DMS 273 (cell line): ENCODE measurements around the gene HMHB1.

Experiments
- DNase-seq: peaks from one replicate; lab custom pipeline; 2025; ENCODE audit not compliant: unreplicated experiment; lab: John Stamatoyannopoulos, UW

Gene HMHB1

GRCh38 chr5:143812085-143812705, at the start of gene HMHB1:
Gene HMHB1 (plus strand): TSS chr5:143812161.
- peak; percentile 91 for DNase-seq

- DNase-seq = no peak
Observed at GRCh38 chr5:143762636-143763220, 49.2 kb upstream of the HMHB1 start.

DNA sequence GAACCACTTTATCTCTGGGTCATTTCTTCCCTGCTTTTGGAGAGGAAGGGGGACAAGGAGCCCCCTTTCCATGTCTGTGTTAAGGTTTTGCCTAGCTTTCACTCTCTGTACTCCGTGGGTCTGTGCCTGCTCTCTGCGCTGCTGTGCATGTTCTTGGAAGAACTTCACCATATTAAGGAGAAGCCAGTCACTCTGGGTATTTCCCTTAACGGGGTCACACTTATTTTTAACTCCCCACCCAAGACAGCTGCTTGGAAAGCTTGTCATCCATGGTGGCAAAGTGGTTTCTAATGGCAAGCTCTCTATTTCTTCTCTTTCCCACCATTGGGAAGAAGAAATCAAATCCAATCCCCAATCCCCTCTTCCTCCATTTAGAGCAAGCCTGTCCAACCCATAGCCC, 44.8 kb upstream of the HMHB1 start:
- no peak for DNase-seq

GRCh38 chr5:143769026-143769786, 42.8 kb upstream of the HMHB1 start:
- DNase-seq = no peak

DNA sequence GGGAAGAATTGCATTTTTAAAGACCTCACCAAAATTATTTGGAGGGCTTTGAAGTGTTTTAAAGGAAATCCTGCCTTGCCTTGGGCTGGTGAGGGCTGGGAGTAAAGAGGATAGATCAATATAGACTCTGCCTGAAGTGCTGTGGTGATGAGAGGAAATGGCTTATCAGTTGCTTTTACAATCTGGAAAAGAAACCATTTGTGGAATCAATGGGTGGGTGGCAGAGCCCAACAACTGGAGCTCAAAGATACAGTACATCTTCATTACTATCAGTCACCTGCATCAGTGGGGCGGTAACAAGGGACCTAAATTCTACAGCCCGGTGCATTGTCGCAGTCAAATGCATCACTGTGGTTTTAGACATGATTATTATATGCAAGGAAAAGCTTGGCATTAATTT, 41.5 kb upstream of the HMHB1 start:
- DNase-seq = no peak

DNA sequence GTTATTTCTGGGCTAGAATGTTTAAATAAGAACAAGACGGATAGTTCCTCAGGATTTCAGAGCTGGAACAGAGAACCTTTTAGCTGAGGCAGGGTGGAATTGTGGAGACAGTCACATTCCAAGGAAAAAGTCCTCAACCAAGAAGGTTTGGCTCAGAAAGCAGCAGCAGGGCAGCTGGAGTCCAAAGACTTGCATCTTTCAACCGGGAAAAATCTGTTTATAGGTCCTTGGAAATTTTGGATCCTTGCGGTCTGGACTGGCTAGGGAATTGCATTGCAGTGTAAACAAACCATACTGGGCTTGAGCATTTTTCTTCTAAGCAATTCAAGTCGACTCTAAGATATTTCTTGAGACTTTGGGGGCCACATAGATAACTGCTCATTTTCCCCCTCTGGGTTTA, 40.8 kb upstream of the HMHB1 start:
- DNase-seq = no peak

GRCh38 chr5:143771602-143772001, 40.4 kb upstream of the HMHB1 start:
- no peak for DNase-seq

DNA sequence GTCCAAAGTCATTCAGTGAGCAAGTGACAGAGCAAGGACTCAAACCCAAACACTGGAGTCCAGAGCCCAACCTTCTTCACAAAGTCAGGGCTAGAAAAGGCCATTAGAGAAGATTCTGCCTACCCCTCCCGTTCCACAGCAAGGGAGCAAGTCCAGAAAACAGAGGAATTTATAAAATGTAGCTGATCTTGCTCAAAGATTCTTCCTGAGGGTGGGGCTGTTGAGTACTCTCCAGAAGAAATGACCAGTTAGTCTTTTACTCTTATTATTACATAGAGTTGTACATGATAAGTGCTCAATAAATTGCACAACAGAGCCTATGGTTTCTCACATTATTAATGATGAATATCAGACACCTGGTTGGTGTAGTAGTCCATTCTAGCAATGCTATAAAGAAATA, 39.3 kb upstream of the HMHB1 start:
- no peak for DNase-seq

DNA sequence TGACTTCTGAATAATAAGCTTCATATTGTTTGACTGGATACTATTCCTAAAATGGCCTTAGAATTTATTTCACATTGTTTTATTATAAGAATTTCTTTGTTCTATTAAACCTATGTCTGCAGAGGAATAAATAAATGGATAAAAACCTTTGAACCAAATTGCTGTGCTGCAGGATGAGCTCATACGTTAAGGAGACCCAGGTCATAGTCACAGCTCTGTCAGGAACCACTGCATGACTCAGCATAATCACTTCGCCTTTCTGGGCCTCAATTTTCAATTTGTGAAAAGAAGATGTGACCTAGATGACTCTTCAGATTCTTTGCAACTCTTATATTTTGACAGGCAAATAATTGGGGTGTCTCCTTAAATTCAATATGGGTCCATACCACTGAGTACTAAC, 36.7 kb upstream of the HMHB1 start:
- DNase-seq = no peak

- DNase-seq = no peak
Observed at GRCh38 chr5:143776951-143777350, 35.0 kb upstream of the HMHB1 start.

DNA sequence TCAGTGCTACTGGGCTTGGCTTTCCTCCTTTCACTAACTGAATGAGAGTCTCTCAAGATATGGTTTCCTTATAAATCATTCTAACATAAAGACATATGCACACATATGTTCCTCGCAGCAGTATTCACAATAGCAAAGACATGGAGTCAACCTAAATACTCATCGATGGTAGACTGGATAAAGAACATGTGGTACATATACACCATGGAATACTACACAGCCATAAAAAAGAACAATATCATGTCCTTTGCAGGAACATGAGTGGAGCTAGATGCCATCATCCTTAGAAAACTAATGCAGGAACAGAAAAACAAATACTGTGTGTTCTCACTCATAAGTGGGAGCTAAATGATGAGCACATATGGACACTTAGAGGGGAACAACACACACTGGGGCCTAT, 32.5 kb upstream of the HMHB1 start:
- no peak for DNase-seq

GRCh38 chr5:143781993-143782520, 29.9 kb upstream of the HMHB1 start:
- no peak for DNase-seq

DNA sequence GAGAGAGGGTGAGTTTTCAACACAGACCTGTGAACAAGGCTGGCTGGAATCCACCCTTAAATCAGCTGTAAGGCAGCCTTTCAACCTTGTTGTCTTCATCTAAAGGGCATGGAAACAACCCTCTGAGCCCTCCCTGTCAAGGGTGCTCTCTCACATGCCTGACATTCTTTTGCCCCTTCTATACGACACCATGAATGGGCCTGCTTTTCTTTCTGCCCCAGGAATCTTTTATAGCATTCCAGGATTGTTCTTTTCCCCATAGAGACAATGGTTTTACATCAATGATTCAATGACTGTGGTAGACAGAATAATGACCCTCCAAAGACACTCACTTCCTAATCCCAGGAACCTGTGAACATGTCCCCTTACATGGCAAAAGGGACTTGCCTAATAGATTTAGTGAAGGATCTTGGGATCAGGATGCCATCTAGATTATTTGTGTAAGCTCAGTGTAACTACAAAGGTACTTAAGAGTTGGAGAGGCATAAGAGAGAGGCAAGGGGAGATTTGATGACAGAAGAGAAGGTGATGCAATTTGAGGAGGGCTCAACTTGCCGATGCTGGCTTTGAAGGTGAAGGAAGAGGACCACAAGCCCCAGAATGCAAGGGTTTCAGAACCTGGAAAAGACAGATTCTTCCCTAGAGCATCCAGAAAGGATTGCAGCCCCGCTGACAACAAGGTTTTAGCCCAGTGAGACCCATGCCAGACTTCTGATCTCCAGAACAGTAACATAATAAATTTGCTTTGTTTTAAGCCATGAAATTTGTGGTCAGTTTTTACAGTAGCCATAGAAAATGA, 29.2 kb upstream of the HMHB1 start:
- no peak for DNase-seq

- no peak for DNase-seq
Observed at GRCh38 chr5:143788401-143788800, 23.6 kb upstream of the HMHB1 start.

GRCh38 chr5:143790457-143791112, 21.4 kb upstream of the HMHB1 start:
- no peak for DNase-seq

DNA sequence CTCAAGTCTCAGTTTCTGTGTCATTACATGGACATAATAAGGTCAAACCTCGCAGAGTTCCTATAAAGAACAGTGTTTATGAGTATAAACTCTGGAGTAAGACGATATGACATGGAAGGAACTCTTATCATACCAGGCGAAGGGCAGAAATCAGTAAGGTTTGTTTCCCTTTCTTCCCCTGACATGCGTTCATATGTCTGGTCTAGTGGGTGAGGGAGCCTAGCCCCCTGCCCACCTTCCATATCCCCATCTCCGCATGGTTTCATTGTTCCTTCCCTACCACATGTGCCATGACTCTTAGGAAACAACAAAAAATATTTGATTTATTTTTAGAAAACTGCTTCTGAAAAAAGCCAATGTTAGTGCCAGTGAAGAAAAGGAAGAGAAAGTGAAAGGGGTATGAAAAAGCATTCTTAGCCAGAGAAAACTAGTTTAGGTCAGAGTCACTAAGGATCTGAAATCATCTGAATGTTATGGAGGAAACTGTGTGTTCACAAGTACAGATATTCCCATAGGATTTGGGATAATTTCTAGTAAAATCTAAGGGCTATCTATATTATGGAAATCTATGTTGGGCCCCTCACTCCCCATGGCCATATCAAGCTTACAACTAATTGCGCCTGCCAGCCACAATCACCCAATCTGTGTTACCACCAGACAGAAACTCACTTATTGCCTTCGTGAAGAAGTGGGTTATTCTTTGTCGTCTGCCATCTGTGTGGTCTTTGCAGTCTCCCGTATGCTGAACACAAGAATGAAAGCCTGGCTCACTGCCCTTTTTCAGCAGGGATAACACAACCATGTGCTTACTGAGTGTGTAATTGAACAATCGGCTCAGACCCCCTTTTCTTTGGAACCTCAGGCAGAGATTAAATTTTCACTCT, 19.9 kb upstream of the HMHB1 start:
- DNase-seq = peak; percentile 67

- DNase-seq = no peak
Observed at GRCh38 chr5:143793249-143793648, 18.7 kb upstream of the HMHB1 start.

GRCh38 chr5:143796125-143796524, 15.8 kb upstream of the HMHB1 start:
- DNase-seq = no peak

DNA sequence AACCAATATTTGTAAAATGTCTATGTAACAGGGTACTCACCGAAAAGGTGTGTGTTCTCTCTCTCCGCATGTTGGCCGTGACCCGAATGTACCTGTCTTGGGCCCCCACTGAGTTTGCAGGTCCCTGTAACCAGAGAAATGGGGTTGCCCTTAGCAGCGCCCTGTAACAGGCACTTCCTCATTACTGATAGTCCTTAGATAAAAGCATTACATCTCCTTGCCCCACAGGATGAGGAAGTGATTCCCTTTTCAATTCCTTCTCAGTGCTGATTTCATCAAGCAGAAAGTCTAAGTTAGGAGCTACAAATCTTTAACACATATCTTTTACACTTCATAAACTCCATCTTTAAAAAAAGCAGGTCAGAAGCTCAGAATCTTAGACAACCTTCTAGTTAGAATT, 15.2 kb upstream of the HMHB1 start:
- DNase-seq = no peak

DNA sequence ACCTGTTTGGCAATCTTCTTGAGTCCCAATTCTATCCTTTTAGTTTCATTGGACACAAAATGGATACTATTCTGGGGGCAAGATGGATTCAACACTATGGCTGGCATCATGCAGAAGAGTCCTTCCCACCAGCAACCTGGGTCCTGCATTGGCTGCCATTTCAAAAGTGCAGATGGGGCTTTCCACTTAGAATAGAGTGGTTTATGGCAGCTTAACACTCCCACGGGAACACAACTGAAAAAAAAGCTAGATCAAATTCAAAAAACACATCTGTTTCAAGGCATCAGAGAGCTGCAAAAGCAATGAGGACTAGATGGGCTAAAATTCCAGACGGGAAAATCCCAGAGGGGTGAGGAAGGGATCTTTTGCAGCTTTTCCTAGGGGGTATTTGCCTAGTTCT, 11.2 kb upstream of the HMHB1 start:
- DNase-seq = peak; percentile 88
